IPS DF 19.7 (cell line): ENCODE results near the gene PAQR7.

Experiments used
- DNase-seq: peaks from one replicate; pipeline ENCODE4 v3.0.0-alpha.2; 2013; ENCODE audit warnings: low read depth, low spot score

Gene PAQR7

GRCh38 chr1:25875154-25875855 lies at the start of gene PAQR7:
Gene PAQR7 (minus strand): TSS chr1:25875708. CDS start chr1:25863839, 11,869 bp downstream.
- no peak for DNase-seq

GRCh38 chr1:25924454-25924853 lies 48.9 kb upstream of the PAQR7 start:
- DNase-seq, result no peak

GRCh38 chr1:25922971-25923552 lies 47.6 kb upstream of the PAQR7 start:
- no peak for DNase-seq

GRCh38 chr1:25922056-25922970 lies 46.8 kb upstream of the PAQR7 start:
- DNase-seq, result no peak

GRCh38 chr1:25918615-25919014 lies 43.1 kb upstream of the PAQR7 start:
- no peak for DNase-seq

- DNase-seq, result no peak
Measured at GRCh38 chr1:25917996-25918395, 42.5 kb upstream of the PAQR7 start.

- DNase-seq, result no peak
Measured at GRCh38 chr1:25916460-25916859, 41.0 kb upstream of the PAQR7 start.

- DNase-seq, result no peak
Measured at GRCh38 chr1:25914074-25914995, 38.8 kb upstream of the PAQR7 start.

- no peak for DNase-seq
Measured at GRCh38 chr1:25913206-25913605, 37.7 kb upstream of the PAQR7 start.

- no peak for DNase-seq
Measured at GRCh38 chr1:25912076-25912831, 36.7 kb upstream of the PAQR7 start.

GRCh38 chr1:25911162-25911561 lies 35.7 kb upstream of the PAQR7 start:
- no peak for DNase-seq

GRCh38 chr1:25909040-25909439 lies 33.5 kb upstream of the PAQR7 start:
- DNase-seq, result no peak

GRCh38 chr1:25908161-25908560 lies 32.7 kb upstream of the PAQR7 start:
- DNase-seq, result no peak

GRCh38 chr1:25907601-25908000 lies 32.1 kb upstream of the PAQR7 start:
- no peak for DNase-seq

GRCh38 chr1:25906644-25907300 lies 31.3 kb upstream of the PAQR7 start:
- DNase-seq, result no peak

- no peak for DNase-seq
Measured at GRCh38 chr1:25905680-25906643, 30.5 kb upstream of the PAQR7 start, which contains the start of gene STMN1. Gene STMN1 (minus strand): TSS chr1:25906419. CDS start chr1:25904676, 1,743 bp downstream.

- DNase-seq, result no peak
Measured at GRCh38 chr1:25904943-25905679, 29.6 kb upstream of the PAQR7 start.

GRCh38 chr1:25903986-25904385 lies 28.5 kb upstream of the PAQR7 start:
- no peak for DNase-seq
